HG03103 (cell line): Measurements from ENCODE around the gene PRDM15.

Experiments
- ATAC-seq: cut with Tn5 transposase; IDR thresholded peaks from one replicate; pipeline ENCODE4 v1.9.1; 2021; ENCODE audit warnings: low read depth; ENCODE audit not compliant: unreplicated experiment

PRDM15 gene

GRCh38 chr21:41754479-41754891 is 124.7 kb downstream of the PRDM15 start:
- ATAC-seq = no peak

GRCh38 chr21:41753006-41753898 is 125.9 kb downstream of the PRDM15 start:
- ATAC-seq = no peak

GRCh38 chr21:41752231-41752681 is 126.9 kb downstream of the PRDM15 start:
- ATAC-seq = no peak

GRCh38 chr21:41751611-41752011 is 127.5 kb downstream of the PRDM15 start:
- ATAC-seq = no peak

GRCh38 chr21:41750532-41751151 is 128.5 kb downstream of the PRDM15 start:
- ATAC-seq = no peak

- no peak for ATAC-seq
These were observed 129.1 kb downstream of the PRDM15 start for GRCh38 chr21:41750051-41750450.

DNA sequence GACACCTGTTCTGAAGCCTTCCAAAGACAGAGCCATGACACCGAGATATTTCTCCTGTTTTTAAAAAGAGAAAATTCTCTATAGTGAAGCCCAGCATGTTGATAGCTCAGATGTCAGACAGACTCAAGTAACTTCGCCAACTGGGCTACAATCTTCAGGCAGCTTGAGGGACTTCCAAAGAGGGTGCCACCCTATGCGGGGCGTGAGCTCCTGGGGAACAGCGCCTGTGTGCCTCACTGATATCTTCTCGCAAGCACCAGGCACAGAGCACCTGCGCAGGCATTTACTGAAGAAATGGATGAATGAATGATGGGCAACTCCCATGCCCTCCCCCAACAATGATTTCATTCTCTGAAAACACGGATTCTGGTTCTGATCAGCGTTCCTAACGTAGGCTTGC is 129.9 kb downstream of the PRDM15 start:
- ATAC-seq = no peak
